ENCODE data around the gene DHX58.

DNA sequence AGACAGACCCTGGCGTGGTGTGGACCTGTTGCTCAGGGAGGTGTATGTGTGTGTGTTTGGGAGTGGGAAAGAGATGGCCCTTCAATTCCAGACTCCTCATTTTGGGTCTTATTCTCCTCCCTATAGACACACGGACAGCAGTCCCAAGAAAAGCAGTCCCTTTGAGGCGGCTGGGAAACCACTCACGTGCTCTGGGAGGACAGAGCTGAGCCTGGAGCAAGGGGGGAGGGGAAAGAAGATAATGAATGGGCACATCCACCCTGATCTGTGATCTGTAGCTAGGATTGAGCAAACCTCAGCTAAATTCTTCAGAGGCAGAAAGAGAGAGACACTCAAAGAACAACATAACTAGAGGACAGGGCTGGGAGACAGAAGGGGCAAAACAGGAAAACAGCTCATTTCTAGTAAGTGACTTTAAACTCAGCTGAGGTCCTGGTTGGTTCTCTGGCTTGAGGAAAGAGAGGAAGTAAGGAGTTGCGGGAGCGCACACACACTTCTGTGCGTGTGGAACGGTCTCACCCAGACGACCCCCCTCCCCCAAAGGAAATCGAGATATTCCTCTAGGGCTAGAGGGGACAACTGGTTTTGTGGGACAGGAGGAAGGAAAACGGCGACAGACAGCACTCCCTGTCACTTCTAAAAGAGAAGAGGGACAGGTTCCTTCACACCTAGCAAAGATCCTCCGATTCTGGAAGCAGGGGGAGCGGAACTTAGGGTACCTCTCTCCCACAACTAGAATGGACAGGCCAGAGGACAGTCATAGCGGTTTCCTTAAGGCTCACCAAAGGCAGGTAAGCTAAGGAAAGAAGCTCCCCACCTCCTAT, 41.6 kb upstream of the DHX58 start:
- TF ChIP-seq EGR2 (tag by site-specific recombination; IDR thresholded peaks at IDR 0.05; ENCODE audit: low read depth) (no peak), ZNF600 (tag by site-specific recombination; IDR thresholded peaks at IDR 0.05) (no peak), ZFHX2 (tag by site-specific recombination; conservative IDR thresholded peaks at IDR 0.05) (no peak), ZNF24 (tag by site-specific recombination; IDR thresholded peaks at IDR 0.05) (no peak)
- TF ChIP-seq, protein P1, sequence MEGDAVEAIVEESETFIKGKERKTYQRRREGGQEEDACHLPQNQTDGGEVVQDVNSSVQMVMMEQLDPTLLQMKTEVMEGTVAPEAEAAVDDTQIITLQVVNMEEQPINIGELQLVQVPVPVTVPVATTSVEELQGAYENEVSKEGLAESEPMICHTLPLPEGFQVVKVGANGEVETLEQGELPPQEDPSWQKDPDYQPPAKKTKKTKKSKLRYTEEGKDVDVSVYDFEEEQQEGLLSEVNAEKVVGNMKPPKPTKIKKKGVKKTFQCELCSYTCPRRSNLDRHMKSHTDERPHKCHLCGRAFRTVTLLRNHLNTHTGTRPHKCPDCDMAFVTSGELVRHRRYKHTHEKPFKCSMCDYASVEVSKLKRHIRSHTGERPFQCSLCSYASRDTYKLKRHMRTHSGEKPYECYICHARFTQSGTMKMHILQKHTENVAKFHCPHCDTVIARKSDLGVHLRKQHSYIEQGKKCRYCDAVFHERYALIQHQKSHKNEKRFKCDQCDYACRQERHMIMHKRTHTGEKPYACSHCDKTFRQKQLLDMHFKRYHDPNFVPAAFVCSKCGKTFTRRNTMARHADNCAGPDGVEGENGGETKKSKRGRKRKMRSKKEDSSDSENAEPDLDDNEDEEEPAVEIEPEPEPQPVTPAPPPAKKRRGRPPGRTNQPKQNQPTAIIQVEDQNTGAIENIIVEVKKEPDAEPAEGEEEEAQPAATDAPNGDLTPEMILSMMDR (tag by site-specific recombination; IDR thresholded peaks at IDR 0.05): no peak
- TF ChIP-seq, protein P2, sequence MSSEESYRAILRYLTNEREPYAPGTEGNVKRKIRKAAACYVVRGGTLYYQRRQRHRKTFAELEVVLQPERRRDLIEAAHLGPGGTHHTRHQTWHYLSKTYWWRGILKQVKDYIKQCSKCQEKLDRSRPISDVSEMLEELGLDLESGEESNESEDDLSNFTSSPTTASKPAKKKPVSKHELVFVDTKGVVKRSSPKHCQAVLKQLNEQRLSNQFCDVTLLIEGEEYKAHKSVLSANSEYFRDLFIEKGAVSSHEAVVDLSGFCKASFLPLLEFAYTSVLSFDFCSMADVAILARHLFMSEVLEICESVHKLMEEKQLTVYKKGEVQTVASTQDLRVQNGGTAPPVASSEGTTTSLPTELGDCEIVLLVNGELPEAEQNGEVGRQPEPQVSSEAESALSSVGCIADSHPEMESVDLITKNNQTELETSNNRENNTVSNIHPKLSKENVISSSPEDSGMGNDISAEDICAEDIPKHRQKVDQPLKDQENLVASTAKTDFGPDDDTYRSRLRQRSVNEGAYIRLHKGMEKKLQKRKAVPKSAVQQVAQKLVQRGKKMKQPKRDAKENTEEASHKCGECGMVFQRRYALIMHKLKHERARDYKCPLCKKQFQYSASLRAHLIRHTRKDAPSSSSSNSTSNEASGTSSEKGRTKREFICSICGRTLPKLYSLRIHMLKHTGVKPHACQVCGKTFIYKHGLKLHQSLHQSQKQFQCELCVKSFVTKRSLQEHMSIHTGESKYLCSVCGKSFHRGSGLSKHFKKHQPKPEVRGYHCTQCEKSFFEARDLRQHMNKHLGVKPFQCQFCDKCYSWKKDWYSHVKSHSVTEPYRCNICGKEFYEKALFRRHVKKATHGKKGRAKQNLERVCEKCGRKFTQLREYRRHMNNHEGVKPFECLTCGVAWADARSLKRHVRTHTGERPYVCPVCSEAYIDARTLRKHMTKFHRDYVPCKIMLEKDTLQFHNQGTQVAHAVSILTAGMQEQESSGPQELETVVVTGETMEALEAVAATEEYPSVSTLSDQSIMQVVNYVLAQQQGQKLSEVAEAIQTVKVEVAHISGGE (tag by site-specific recombination; conservative IDR thresholded peaks at IDR 0.05; ENCODE audit: low read depth): no peak
